IMR-90 (cell line): Measurements from ENCODE around the gene GALP. TPM values are rescaled to one million over a fixed set of nuclear protein-coding genes. Genes with fewer than 3 reads are reported as not detected.
"Not testable (repeated sequence)": the region's sequence is repeated elsewhere in the genome, so short reads cannot be mapped to it uniquely, and the experiment has no call there.

Experiments
- ATAC-seq: fragments of 200-7000 bp; cut with Tn5 transposase; 2 replicates; pipeline ENCODE4 v1.9.1; 2020; ENCODE audit warnings: low read depth, mild to moderate bottlenecking, moderate library complexity
- Bru-seq: library from RNA; stranded (reverse); fragments of 400-500 nt; gene quantifications from one replicate; lab custom pipeline; 2021; lab: Mats Ljungman, UMichigan
- BruChase-seq, 2 experiments: library from RNA; stranded (reverse); fragments of 400-500 nt; gene quantifications; one replicate each; lab custom pipeline; 2021; lab: Mats Ljungman, UMichigan
- BruUV-seq: library from RNA; stranded (reverse); fragments of 400-500 nt; replicated peaks from 2 replicates; lab custom pipeline; 2021; lab: Mats Ljungman, UMichigan
- CTCF ChIA-PET: fragments of 300-600 bp; formaldehyde crosslinking; extraction: SDS; loops from one replicate; lab custom pipeline; 2021; ENCODE audit warnings: antibody characterized with exemption; lab: Yijun Ruan, JAX
- POLR2A ChIA-PET: fragments of 300-600 bp; sonication (Branson Sonifier 250); formaldehyde crosslinking; loops from one replicate; lab custom pipeline; 2022; ENCODE audit warnings: antibody characterized with exemption; ENCODE audit not compliant: unreplicated experiment; lab: Charles Lee
- DNase-seq: peaks from one replicate; pipeline ENCODE4 v3.0.0; 2013
- H2AFZ ChIP-seq: replicated peaks from 2 replicates; pipeline ENCODE3; 2013; ENCODE audit warnings: low read length, mild to moderate bottlenecking; ENCODE audit not compliant: poor library complexity
- H2AK5ac ChIP-seq: 2 replicates; pipeline ENCODE4 v1.6.1; 2013; ENCODE audit warnings: low read depth, low read length, inconsistent platforms
- H2AK9ac ChIP-seq: replicated peaks from 2 replicates; pipeline ENCODE3; 2013; ENCODE audit warnings: mild to moderate bottlenecking, low read depth, low read length, moderate library complexity; ENCODE audit not compliant: poor library complexity
- H2BK120ac ChIP-seq: 2 replicates; pipeline ENCODE4 v1.6.1; 2013; ENCODE audit warnings: low read depth, low read length, inconsistent platforms
- H2BK15ac ChIP-seq: 3 replicates; pipeline ENCODE4 v1.6.1; 2013; ENCODE audit warnings: low read depth, low read length, inconsistent platforms
- H2BK20ac ChIP-seq: 2 replicates; pipeline ENCODE4 v1.6.1; 2013; ENCODE audit warnings: low read depth, mild to moderate bottlenecking, inconsistent platforms, low read length, moderate library complexity
- H2BK5ac ChIP-seq: 2 replicates; pipeline ENCODE4 v1.6.1; 2013; ENCODE audit warnings: mild to moderate bottlenecking, low read depth, low read length, inconsistent platforms; ENCODE audit not compliant: poor library complexity, severe bottlenecking
- H3K14ac ChIP-seq: replicated peaks from 2 replicates; pipeline ENCODE4 v1.6.1; 2013; ENCODE audit warnings: low read depth, low read length, inconsistent platforms
- H3K18ac ChIP-seq: 2 replicates; pipeline ENCODE4 v1.6.1; 2013; ENCODE audit warnings: low read depth, low read length, control low read depth
- H3K23ac ChIP-seq: 2 replicates; pipeline ENCODE4 v1.6.1; 2013; ENCODE audit warnings: low read depth, low read length, inconsistent platforms
- H3K27ac ChIP-seq: 2 replicates; pipeline ENCODE4 v1.5.1; 2013; ENCODE audit warnings: mild to moderate bottlenecking, control low read depth, low read length; ENCODE audit not compliant: insufficient read depth
- H3K27me3 ChIP-seq: 2 replicates; pipeline ENCODE4 v1.6.1; 2013; ENCODE audit warnings: low read length; ENCODE audit not compliant: control insufficient read depth, insufficient read depth
- H3K36me3 ChIP-seq: 2 replicates; pipeline ENCODE4 v1.6.1; 2013; ENCODE audit warnings: low read length, mixed read lengths; ENCODE audit not compliant: control insufficient read depth, insufficient read depth
- H3K4ac ChIP-seq: 2 replicates; pipeline ENCODE4 v1.6.1; 2013; ENCODE audit warnings: low read depth, low read length, inconsistent platforms
- H3K4me1 ChIP-seq: 2 replicates; pipeline ENCODE4 v1.6.1; 2013; ENCODE audit warnings: low read length, mixed read lengths; ENCODE audit not compliant: control insufficient read depth, insufficient read depth
- H3K4me2 ChIP-seq: 2 replicates; pipeline ENCODE4 v1.6.1; 2013; ENCODE audit warnings: low read depth, mild to moderate bottlenecking, control low read depth, low read length, moderate library complexity
- H3K4me3 ChIP-seq: 2 replicates; pipeline ENCODE4 v1.5.1; 2013; ENCODE audit warnings: low read depth, mild to moderate bottlenecking, control low read depth, low read length, moderate library complexity; ENCODE audit not compliant: insufficient read depth
- H3K56ac ChIP-seq: 2 replicates; pipeline ENCODE4 v1.6.1; 2013; ENCODE audit warnings: low read length, inconsistent platforms; ENCODE audit not compliant: insufficient read depth; ENCODE audit errors: extremely low read depth
- H3K79me1 ChIP-seq, 2 experiments: 2 replicates each; pipeline ENCODE4 v1.6.1; 2013; ENCODE audit warnings: low read length in 2 of 2, inconsistent platforms in 1 of 2, low read depth in 1 of 2
- H3K9ac ChIP-seq: 2 replicates; pipeline ENCODE4 v1.6.1; 2013; ENCODE audit warnings: low read depth, low read length, control low read depth
- H3K9me1 ChIP-seq: 2 replicates; pipeline ENCODE4 v1.6.1; 2013; ENCODE audit warnings: low read length, inconsistent platforms; ENCODE audit not compliant: insufficient read depth
- H3K9me3 ChIP-seq: 2 replicates; pipeline ENCODE4 v1.6.1; 2013; ENCODE audit warnings: low read length; ENCODE audit not compliant: control insufficient read depth, insufficient read depth
- H4K20me1 ChIP-seq: 2 replicates; pipeline ENCODE4 v1.6.1; 2013; ENCODE audit warnings: low read length, inconsistent platforms; ENCODE audit not compliant: insufficient read depth
- H4K5ac ChIP-seq: 2 replicates; pipeline ENCODE4 v1.6.1; 2013; ENCODE audit warnings: mild to moderate bottlenecking, low read depth, low read length, control low read depth
- H4K8ac ChIP-seq, 2 experiments: 2 replicates each; pipeline ENCODE4 v1.6.1; 2013; ENCODE audit warnings: low read depth in 2 of 2, low read length in 2 of 2, control low read depth in 1 of 2, inconsistent platforms in 1 of 2
- H4K91ac ChIP-seq: 2 replicates; pipeline ENCODE4 v1.6.1; 2013; ENCODE audit warnings: low read depth, low read length, inconsistent platforms; ENCODE audit not compliant: insufficient read depth
- WGBS, 2 experiments: methylation state at CpG; one replicate each; pipeline versions ENCODE4 v1.1.5 to v1.1.7; 2013; ENCODE audit warnings: missing lambda C conversion rate in 2 of 2; ENCODE audit not compliant: insufficient read length in 1 of 2; ENCODE audit errors: extremely low coverage in 2 of 2; 5-methylcytosine and 5-hydroxymethylcytosine counted together
- dilution Hi-C: fragments of 300-500 bp; cut with HindIII; formaldehyde crosslinking; loops from one replicate; pipeline ENCODE4 v1.14.3; 2018; ENCODE audit warnings: low sequenced_read_pairs; ENCODE audit not compliant: unreplicated experiment
- in situ Hi-C: fragments of 300-500 bp; cut with MboI; formaldehyde crosslinking; loops from 3 replicates; pipeline ENCODE4 v1.14.3; 2019; ENCODE audit warnings: low sequenced_read_pairs, inconsistent platforms, mixed read lengths
- intact Hi-C: fragments of 100-400 bp; cut with micrococcal nuclease; formaldehyde crosslinking; loops from 2 replicates; pipeline ENCODE4 v1.10.0; 2022
- long read RNA-seq: library from polyadenylated mRNA; unstranded; transcript quantifications from one replicate; pipeline ENCODE4 v2.0.0, GENCODE V29; 2021; ENCODE audit not compliant: unreplicated experiment
- polyA plus RNA-seq, 3 experiments: library from polyadenylated mRNA; depleted of rRNA; stranded (reverse); fragments of >200 nt; gene quantifications; 2 replicates each; pipeline ENCODE4 v1.2.3, GENCODE V29; 2012; ENCODE audit warnings: low replicate concordance in 1 of 3
- total RNA-seq: library from RNA; depleted of rRNA; stranded (reverse); fragments of >200 nt; gene quantifications from 2 replicates; pipeline ENCODE4 v1.2.3, GENCODE V29; 2012; rRNA removed

GALP gene
- total RNA-seq = not detected in 2 replicates
- not detected in 2 replicates for polyA plus RNA-seq (2012; rRNA removed)
- polyA plus RNA-seq (2012; cell fraction: cytosol; rRNA removed) = not detected in 2 replicates
- not detected in 2 replicates for polyA plus RNA-seq (2012; cell fraction: nucleus; rRNA removed; ENCODE audit: low replicate concordance)
- percentile 8 among the genes with signal in this experiment for Bru-seq, nascent RNA
- BruChase-seq, experiment 1, labeled RNA remaining after a 6-hour chase = not detected
- not detected for BruChase-seq, experiment 2, labeled RNA remaining after a 2-hour chase
- long read RNA-seq = 0 reads

GRCh38 chr19:56175861-56176307 lies at the start of gene GALP:
Gene GALP, plus strand, starts transcription at chr19:56176008. Its CDS starts 1,101 bp downstream, at chr19:56177109.
- DNase-seq, H2BK5ac ChIP-seq, H4K8ac ChIP-seq, in situ Hi-C loops, H3K4me3 ChIP-seq, H3K18ac ChIP-seq, H3K27me3 ChIP-seq, H2AK9ac ChIP-seq, BruUV-seq, POLR2A ChIA-PET, H3K4me1 ChIP-seq, H2BK120ac ChIP-seq, H3K23ac ChIP-seq, H2BK15ac ChIP-seq, H3K79me1 ChIP-seq, H3K4me2 ChIP-seq, H2BK20ac ChIP-seq, H4K5ac ChIP-seq, H3K36me3 ChIP-seq, H3K9me3 ChIP-seq, H4K20me1 ChIP-seq, H2AFZ ChIP-seq, H2AK5ac ChIP-seq, H3K14ac ChIP-seq, dilution Hi-C loops, H3K4ac ChIP-seq, ATAC-seq, H3K9me1 ChIP-seq, H4K91ac ChIP-seq, H3K27ac ChIP-seq, H3K56ac ChIP-seq, H3K9ac ChIP-seq: not testable (repeated sequence)
- WGBS, 2 experiments = 26% methylated on average over 3 of the region's 15 CpGs; no CpG with 5 or more reads in 1 of the 2 experiments
- CTCF ChIA-PET = interaction anchor here (0.6 kb wide), 1 partner anchor 86 kb away, joined by 6 read pairs; no protein-coding TSS in a partner anchor
- intact Hi-C loops = loop anchor here (10.0 kb wide), 1 partner anchor 139 kb away; the partner anchor contains the start of gene ZSCAN5A
